Islet of Langerhans (tissue), 1 donor: ENCODE measurements around the gene MRI1.

ENCODE experiments used
- FAIRE-seq: peaks from one replicate; lab custom pipeline; 2011; peaks lifted over from hg19 to GRCh38; lab: Jason Lieb, UNC

MRI1 gene

DNA sequence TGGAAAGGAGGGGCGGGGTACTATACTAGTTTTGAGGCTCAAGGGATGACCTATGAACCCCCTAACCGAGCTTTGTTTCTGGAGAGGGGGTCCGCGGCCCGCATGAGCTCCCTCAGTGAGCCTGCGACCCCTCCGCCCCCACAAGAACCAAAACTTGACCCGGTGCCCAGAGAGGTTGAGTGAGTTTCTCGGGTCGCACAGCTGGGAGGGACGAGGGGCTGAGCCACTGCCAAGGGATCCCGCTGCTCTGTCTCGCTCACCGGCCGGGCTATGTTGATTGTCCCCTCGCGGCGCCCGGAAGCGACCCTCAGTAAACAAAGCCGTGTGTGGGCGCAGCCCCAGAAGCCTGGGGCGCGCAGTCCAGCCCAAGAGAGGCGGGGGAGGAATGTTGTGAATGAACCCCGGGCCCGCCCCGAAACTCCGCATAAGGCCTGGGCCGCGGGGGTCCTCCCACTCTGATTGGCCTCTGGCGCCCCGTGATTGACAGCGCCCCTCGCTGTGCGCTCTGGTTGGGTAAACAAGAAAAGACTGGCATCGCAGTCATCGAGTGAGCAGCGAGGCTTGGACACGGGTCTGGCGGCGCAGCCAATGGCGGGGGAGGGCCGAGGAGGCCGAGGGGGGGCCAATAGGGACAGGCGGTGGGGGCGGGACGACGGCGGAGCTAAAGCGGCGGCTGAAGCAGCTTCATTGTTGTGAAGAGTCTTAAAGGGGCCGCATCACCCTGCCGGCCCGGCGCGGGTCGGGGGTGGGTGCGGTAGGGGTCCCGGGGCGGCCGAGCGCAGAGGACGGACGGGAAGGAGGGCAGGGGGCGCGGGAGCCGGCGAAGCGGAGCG lies 30.7 kb downstream of the MRI1 start, which contains the start of gene ZSWIM4:
Gene ZSWIM4, plus strand, starts transcription at position 687 of the 833 bp plus-strand sequence. CDS start 206 bp downstream, outside the sequence.
- FAIRE-seq: no peak

DNA sequence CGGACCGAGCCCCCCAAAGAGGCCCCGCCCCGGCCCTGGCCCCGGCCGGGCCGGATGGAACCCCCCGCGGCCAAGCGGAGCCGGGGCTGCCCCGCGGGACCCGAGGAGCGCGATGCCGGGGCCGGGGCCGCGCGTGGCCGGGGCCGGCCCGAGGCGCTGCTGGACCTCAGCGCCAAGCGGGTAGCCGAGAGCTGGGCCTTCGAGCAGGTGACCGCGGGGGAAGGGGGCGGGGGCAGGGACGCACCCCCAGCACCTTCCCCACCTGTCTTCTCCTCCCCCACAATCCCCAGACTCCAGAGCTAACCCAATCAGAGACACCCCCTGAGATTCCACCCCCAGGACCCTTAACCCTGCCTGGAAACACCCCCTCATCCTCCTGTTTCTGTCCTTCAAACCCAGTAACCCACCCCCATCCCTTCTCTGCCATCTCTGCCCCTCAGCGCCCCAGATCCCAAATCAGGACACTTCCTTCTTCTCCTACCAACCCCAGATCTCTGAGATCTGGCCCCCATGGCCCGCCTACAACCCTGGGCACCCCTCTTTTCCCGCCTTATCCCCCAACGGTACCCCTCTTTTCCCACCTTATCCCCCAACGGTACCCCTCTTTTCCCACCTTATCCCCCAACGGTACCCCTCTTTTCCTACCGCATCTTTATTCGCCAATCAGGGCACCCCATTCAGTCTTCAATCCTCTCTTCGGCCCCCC lies 31.4 kb downstream of the MRI1 start:
- no peak for FAIRE-seq

DNA sequence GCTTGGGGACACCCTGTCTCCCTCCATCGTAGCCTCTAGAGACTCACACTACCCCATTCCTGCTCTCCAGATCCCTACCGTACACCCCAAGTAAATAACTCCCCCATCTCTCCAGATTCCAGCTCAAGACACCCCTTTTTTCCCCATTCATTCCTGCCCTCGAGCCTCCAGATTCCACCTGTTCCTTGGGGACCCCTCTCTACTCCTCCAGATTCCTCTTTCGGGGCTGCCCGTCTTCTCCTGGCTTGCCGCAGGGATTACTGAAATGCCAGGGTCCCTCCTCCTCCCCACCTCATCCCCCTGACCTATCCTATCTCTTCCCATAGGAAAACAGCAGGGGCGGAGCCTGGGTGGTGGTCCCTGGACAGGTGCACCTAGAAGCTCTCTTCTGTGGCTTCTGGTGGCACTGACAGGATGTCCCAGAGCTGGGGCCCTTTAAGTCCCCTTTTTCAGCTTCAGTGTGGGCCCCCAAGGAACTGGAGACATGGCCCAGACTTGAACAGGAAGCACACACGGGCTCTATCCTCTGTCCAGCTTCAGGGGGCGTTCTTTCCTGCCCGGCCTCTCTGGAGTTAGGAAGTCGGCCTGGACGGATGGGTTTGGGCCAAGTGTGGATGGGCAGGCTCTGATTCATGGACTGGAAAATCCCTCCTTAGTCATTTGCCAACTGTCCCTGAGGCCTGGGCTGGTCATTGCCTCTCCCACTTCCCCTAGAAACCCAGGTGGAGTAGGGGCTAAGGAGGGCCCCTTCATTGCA lies 32.2 kb downstream of the MRI1 start:
- FAIRE-seq: no peak

DNA sequence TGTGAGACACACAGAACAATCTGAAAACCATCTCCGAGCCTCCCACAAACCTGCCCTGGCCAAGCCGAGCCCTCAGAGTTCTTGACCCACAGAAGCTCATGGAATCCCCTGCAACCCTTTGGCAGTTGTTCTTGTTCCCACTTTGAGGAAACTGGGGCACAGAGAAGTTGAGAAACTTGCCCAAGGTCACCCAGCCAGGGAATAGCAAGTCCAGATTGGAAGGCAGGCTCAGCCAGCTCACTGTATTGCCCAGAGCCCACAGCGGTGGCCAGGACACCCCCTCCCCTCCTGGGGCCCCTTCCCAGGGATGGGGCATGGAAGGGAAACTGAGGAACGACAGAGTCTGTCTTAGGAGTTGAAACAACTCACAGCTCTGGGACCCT lies 32.7 kb downstream of the MRI1 start:
- FAIRE-seq: no peak

DNA sequence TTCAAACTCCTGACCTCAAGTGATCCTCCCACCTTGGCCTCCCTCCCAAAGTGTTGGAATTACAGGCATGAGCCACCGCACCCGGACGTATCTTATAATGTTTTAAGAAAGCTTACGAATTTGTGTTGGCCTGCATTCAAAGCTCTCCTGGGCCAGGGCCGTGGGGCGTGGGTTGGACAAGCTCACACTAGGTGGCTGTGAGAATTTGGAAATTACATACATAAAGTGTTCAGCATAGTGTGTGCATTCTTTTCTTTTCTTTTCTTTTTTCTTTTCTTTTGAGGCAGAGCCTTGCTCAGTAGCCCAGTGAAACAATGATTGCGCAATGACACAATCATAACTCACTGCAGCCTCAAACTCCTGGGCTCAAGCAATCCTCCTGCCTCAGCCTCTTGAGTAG lies 33.5 kb downstream of the MRI1 start:
- FAIRE-seq: no peak

DNA sequence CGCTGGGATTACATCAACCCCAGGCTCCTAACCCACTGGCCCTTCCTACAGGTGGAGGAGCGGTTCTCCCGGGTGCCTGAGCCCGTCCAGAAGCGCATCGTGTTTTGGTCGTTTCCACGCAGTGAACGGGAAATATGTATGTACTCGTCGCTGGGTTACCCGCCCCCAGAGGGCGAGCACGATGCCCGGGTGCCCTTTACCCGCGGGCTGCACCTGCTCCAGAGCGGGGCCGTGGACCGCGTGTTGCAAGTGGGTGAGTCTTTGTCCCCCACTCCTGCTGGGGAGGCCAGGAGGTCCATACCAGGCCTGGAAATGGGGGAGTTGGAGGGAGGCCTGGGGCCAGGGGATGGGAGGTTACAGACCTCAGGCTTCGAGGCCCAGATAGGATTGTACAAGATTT lies 35.3 kb downstream of the MRI1 start:
- no peak for FAIRE-seq

DNA sequence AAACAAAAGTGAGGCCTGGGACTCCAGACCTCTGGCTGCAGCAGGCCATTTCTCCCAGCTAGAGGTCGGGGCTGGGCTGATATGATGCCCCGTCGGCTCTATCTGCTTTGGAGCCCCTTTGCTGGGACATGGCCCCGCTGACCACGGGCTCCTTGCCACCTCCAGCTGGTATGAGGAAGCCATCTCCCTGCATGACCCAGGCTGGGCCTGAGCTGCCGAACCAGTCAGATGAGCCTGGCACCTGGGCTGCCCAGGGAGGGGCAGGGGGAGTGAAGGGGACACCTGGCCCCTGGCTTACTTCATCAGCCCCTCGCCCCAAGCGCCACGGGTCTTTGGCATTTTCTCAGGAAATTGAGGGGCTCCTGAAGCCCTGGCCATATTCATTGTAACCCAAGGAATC lies 38.7 kb downstream of the MRI1 start:
- no peak for FAIRE-seq

DNA sequence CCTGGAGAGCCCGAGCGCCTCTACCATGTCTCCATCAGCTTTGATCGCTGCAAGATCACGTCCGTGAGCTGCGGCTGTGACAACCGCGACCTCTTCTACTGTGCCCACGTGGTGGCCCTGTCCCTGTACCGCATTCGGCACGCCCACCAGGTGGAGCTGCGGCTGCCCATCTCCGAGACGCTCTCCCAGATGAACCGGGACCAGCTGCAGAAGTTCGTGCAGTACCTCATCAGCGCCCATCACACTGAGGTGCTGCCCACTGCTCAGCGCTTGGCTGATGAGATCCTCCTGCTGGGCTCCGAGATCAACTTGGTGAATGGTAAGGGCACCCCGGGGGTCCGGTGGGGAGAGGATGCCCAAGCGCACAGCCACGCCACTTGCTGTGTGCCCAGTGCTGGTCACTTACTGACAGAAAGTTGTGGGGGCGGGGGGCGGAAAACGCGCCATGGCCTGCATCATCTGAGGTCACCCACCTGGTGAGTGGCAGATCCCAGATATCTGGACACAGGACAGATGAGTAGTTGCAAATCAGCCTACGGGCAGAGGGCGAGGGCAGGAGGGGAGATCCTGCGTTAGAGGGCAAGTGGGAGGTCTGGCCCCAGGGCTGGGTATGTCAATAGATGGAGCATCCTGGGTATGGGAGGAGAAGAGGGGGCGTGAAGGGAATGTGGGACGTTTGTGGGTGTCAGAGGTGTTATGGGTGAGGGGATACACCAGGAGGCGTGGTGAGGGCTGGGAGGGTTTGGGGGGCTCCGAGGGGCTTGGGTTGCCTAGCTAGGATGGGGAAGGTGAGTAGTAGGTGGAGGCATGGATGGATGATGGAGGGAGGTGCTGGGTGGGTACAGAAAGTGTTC lies 40.7 kb downstream of the MRI1 start:
- no peak for FAIRE-seq

DNA sequence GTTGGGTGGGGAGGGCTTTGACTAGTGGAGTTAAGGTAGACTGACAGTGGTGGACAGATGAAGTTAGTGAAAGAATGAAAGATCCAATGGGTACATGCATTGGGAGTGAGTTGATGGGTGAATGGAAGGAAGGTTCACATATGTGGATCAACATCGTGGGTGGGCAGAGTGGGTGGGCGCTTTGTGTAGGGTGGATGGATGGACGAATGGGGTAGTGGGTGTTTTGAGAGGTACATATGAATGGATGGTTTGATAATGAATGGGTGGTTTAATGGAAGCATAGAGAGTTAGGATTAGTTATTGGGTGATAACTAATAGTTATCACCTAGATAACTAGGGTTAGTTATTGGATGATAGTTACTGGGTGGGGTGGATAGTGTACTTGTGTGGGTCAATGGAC lies 42.4 kb downstream of the MRI1 start:
- no peak for FAIRE-seq

DNA sequence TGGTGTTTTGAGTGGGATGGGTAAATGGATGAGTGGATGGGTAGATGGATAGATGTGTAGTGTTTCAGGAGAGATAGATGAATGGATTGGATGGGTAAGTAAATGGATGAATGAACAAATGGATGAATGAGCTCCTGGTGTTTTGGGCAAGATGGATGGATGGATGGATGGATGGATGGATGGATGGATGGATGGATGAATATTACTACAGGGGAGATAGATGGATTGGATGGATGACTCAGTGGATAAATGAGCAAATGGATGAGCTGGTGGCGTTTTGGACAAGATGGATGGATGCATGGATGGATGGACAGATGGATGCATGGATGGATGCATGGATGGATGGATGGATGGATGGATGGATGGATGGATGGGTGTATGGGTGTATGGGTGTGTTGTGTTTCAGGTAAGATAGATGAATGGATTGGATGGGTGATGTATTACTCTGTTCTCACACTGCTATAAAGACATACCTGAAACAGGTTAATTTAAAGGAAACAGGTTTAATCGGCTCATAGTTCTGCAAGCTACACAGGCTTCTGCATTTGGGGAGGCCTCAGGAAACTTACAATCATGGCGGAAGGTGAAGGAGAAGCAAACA lies 43.2 kb downstream of the MRI1 start:
- no peak for FAIRE-seq

DNA sequence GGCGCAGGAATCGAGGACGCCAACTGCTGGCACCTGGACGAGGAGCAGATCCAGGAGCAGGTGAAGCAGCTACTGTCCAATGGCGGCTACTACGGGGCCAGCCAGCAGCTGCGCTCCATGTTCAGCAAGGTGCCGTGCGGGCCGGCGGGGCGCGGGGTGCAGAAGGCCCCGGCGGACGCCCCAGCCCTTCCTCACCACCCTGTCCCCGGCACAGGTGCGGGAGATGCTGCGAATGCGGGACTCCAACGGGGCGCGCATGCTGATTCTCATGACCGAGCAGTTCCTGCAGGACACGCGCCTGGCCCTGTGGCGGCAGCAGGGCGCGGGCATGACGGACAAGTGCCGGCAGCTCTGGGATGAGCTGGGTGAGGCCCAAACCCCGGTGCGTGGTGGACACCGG lies 44.5 kb downstream of the MRI1 start:
- FAIRE-seq: no peak

DNA sequence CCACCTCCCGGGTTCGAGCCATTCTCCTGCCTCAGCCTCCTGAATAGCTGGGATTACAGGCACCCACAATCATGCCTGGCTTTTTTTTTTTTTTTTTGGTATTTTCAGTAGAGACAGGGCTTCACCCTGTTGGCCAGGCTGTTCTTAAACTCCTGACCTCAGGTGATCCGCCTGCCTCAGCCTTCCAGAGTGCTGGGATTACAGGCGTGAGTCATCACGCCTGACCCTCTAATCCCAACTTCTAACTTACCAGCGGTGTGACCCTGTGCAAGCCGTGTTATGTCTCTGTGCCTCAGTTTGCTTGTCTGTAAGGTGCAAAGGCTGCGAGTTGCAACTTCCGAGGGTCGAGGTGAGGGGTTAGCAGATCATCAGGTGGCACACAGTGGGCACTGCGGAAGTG lies 48.2 kb downstream of the MRI1 start:
- no peak for FAIRE-seq

DNA sequence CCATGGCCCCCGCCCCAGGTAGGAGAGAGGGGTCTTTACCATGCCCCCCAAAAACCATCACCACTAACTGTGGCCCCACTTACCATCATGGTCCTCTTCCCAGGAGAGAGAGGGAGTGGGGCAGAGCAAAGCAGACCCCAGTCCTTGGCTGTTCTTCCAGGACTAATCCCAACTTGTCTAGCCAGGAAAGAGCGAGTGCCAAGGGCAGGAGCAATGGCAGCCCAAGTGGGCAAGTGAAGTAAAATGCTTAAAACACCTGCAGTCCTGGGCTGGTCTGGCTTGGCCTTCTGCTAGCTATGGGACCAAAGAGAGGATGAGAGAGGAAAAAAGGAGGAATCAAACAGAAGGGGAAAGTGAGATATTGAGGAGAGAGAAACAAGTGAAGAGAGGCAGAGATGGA lies 48.8 kb downstream of the MRI1 start:
- FAIRE-seq: no peak

DNA sequence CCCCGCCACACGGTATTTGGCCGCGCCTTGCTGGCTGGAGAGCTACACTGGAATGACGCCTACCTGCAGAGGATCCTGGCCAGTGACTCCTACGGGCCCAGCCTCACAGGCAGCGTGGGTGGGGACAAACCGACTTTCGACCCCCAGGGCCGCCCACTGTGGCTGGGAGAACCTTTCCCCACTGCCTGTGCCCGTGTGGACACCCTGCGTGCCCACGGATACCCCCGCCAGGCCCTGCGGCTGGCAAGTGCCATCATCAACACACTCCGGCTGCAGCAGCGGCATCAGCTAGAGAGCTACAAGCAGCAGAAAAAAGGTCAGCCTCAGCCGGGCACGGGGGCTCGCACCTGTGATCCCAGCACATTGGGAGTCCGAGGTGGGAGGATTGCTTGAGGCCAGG lies 50.2 kb downstream of the MRI1 start:
- FAIRE-seq: no peak

DNA sequence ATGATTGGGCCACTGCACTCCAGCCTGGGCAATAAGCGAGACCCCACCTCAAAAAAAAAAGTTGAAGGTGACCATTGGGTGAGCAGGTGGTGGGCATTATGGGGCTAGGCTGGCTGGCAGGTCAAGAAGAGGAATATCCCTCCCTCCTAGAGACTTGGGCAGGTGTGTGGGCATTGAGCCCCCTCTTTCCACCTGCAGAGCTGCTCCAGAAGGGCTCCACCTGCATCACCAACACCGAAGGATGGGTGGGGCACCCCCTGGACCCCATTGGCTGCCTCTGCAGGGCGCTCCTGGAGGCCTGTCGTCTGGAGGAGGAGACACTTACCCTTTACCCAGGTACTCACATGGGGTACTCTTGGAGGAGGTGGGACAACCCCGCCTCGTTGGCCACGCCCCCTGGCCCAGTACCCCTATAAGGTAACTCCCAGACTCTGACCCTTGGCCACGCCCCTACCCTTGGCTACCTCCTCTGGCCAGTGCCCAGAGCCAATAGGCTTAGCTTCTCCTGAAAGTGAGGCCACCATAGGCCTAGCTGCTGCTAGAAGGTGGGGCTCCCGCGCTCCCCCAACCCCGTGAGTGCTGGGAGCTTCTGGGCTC lies 52.8 kb downstream of the MRI1 start:
- no peak for FAIRE-seq

DNA sequence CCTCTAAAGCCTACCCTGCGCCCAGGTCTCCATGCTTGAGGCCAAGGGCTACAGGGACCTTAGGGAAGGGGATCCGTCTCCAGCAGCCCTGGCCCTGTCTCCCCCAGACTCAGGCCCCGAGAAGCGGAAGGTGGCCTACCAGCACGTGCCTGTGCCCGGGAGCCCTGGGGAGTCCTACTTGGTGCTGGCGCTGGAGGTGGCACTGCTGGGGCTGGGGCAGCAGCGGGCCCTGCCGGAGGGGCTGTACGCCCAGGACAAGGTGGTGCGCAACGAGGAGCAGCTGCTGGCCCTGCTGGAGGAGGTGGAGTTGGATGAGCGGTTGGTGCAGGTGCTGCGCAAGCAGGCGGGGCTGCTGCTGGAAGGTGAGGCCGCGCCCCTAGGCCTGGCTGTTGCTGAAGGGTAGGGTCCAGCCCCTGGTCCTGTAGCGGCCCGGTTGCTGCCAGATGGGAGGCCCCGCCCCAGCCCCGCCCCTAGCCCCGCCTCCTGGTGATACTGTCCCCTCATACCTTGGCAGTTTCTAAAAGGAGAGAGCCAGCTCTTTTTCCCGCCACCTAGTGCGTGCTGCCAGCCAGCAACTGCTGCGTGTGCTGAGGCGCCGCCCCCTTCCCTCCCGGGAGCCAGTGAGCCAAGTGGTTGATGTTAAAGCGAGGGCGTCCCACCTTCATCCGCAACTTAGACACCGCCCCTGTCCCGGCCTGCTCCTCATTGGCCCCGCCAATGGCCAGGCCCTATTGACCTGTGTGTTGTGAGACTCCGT lies 53.5 kb downstream of the MRI1 start:
- no peak for FAIRE-seq

DNA sequence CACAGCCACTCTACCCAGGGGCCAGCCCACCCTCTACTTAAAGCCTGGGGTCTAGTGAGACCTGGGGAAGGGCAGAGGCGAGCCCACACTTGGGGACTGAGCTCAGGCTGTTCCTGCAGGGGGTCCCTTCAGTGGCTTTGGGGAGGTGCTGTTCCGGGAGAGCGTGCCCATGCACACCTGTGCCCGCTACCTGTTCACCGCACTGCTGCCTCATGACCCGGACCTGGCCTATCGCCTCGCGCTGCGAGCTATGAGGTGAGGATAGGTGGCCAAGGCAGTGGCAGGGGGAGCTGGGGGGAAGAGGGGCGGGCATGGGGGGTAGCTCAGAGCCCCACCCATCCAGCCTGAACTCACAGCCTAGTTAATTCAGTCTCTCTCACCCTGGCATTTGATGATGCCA lies 54.9 kb downstream of the MRI1 start:
- no peak for FAIRE-seq

DNA sequence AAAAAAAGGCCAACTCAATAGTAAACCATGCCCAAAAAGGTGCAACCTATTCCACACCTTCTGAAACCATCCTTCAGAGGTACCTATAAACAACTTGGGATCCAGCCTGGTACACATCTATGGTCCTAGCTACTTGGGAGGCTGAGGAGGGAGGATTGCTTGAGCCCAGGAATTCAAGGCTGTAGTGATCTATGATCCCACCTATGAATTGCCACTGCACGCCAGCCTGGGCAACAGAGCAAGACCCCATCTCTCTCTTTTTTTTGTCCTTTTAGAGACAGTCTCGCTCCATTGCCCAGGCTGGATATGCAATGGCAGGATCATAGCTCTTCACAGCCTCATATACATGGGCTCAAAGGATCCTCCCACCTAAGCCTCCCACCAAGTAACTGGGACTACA lies 57.0 kb downstream of the MRI1 start:
- no peak for FAIRE-seq

DNA sequence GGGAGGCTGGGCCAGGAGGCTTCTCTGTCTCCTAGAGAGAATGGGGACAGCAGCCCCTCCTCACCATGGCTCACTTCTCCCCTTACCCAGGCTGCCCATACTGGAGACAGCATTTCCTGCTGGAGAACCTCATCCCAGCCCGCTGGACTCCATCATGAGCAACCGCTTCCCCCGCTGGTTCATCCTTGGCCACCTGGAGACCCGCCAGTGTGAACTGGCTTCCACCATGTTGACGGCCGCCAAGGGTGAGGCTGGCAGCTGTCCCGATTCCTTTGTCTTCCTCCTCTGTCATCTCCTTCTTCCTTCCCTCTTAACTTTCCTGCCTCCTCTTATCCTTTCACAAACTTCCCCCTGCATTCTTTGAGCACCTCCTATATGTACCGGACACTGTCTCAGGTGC lies 58.9 kb downstream of the MRI1 start:
- no peak for FAIRE-seq
